ENCODE measurements around the gene SERTAD3. TPM values are rescaled to one million over a fixed set of nuclear protein-coding genes. Genes with fewer than 3 reads are reported as not detected.
"Not testable (repeated sequence)": the region's sequence is repeated elsewhere in the genome, so short reads cannot be mapped to it uniquely, and the experiment has no call there.

SERTAD3 gene
- total RNA-seq, 3 donors from 2014 or later, result 17.3 to 28.1 (median 25.2) TPM

DNA sequence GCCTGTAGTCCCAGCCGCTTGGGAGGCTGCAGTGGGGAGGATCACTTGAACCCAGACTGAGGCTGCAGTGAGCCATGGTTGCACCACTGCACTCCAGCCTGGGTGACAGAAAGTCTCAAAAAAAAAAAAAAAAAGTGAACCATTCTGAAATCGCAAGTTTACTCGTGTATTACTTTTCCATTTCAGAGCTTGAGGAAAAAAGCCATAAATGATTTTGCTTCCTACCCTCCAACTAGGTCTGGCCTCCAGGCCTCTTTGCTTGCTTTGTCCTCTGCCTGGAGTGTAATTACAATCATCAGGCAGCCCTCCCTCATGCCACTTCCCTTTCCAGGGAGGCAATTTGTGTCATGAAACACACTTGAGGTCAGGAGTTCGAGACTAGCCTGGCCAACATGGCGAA lies 12.9 kb upstream of the SERTAD3 start:
- H3K9me3 ChIP-seq, result no peaks in the 10 kb centered on the region
- intact Hi-C loops (cut with DNase I; ENCODE audit: low total_unique reads), result no loop called here
- H3K27ac ChIP-seq, result no peak overlapping the region
- no peak overlapping the region for H3K4me3 ChIP-seq
- H3K4me1 ChIP-seq, result no peaks in the 10 kb centered on the region
- no peaks in the 10 kb centered on the region for H3K27me3 ChIP-seq
- H3K36me3 ChIP-seq, result no peaks in the 10 kb centered on the region
- DNase-seq (ENCODE audit: low spot score in 2 of 2), result no peak
- TF ChIP-seq, protein P1, sequence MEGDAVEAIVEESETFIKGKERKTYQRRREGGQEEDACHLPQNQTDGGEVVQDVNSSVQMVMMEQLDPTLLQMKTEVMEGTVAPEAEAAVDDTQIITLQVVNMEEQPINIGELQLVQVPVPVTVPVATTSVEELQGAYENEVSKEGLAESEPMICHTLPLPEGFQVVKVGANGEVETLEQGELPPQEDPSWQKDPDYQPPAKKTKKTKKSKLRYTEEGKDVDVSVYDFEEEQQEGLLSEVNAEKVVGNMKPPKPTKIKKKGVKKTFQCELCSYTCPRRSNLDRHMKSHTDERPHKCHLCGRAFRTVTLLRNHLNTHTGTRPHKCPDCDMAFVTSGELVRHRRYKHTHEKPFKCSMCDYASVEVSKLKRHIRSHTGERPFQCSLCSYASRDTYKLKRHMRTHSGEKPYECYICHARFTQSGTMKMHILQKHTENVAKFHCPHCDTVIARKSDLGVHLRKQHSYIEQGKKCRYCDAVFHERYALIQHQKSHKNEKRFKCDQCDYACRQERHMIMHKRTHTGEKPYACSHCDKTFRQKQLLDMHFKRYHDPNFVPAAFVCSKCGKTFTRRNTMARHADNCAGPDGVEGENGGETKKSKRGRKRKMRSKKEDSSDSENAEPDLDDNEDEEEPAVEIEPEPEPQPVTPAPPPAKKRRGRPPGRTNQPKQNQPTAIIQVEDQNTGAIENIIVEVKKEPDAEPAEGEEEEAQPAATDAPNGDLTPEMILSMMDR (IDR thresholded peaks at IDR 0.05), result no peak
- TF ChIP-seq POLR2AphosphoS5 (IDR thresholded peaks at IDR 0.05), result no peak
- TF ChIP-seq POLR2A (IDR thresholded peaks at IDR 0.05), result no peak

DNA sequence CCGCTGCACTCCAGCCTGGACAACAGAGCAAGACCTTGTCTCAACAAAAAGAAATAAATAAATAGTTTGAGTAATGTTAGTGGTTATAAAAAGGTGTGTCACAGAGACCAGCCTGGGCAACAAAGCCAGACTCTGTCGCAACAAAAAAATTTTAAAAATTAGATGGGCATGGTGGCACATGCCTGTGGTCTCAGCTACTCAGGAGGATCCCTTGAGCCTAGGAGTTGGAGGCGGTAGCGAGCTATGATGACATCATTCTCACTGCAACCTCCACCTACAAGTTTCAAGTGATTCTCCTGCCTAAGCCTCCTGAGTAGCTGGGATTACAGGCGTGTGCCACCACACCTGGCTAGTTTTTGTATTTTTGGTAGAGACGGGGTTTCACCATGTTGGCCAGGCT lies 9.8 kb upstream of the SERTAD3 start:
- DNase-seq (ENCODE audit: low spot score in 2 of 2); H3K4me3 ChIP-seq; H3K4me1 ChIP-seq; H3K27me3 ChIP-seq; H3K36me3 ChIP-seq; intact Hi-C loops (cut with DNase I; ENCODE audit: low total_unique reads); H3K27ac ChIP-seq; H3K9me3 ChIP-seq: not testable (repeated sequence)

DNA sequence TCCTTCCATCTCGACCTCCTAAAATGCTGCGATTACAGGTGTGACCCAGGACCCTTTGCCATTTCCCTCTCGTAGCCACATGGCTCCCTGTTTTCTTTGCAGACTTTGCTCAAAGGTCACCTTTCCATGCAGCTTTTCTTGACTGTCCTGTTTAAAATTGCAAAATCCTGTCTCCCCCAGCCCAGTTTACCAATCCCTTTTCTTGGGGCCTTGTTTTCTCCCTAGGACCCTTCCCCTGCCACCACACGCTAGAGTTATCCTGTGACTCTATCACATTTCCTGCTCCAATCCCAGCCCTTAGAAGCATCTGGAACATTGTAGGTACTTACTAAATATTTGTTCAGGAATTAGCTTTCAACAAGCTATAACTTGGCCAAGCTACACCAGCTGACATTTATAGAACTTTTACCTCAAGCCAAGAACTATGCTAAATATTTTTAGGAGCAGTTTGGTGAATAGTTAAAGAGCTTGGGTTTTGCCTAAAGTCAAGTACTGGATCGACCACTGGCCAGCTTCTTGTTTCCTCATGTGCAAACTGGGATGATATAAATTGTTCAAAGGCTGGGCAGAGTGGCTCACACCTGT lies 9.1 kb upstream of the SERTAD3 start:
- Histone ChIP-seq H3K36me3 (no peaks in the 10 kb centered on the region), H3K4me1 (no peaks in the 10 kb centered on the region), H3K9me3 (no peaks in the 10 kb centered on the region), H3K4me3 (no peak overlapping the region), H3K27me3 (no peaks in the 10 kb centered on the region), H3K27ac (no peak overlapping the region)
- intact Hi-C loops (cut with DNase I; ENCODE audit: low total_unique reads), result no loop called here
- DNase-seq (ENCODE audit: low spot score in 2 of 2), result no peak
- TF ChIP-seq POLR2A (IDR thresholded peaks at IDR 0.05) (no peak), POLR2AphosphoS5 (IDR thresholded peaks at IDR 0.05) (no peak)
- TF ChIP-seq, protein P1 (IDR thresholded peaks at IDR 0.05), result no peak

DNA sequence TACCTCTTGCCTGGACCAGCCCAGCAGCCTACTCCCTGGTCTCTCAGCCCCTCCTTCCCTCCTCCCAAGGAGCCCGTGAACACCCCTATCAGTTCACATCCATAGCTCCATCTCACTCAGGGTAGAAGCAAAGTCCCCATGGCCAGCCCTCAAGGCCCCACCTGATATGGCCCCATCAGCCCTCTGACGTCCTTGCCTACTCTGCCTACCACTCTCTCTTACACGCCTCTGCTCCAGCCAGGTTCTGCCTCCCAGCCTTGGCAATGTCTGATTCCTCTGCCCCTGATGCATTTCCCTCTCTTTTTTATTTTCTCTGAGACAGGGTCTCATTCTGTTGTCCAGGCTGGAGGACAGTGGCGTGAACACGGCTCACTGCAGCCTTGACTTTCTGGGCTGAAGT lies 7.9 kb upstream of the SERTAD3 start:
- intact Hi-C loops (cut with DNase I; ENCODE audit: low total_unique reads), result no loop called here
- Histone ChIP-seq H3K36me3 (no peaks in the 10 kb centered on the region), H3K4me1 (no peaks in the 10 kb centered on the region), H3K4me3 (no peak overlapping the region), H3K27ac (no peak overlapping the region), H3K9me3 (no peaks in the 10 kb centered on the region), H3K27me3 (no peaks in the 10 kb centered on the region)
- no peak for DNase-seq (ENCODE audit: low spot score in 2 of 2)
- TF ChIP-seq POLR2AphosphoS5 (IDR thresholded peaks at IDR 0.05), result no peak
- TF ChIP-seq, protein P1 (IDR thresholded peaks at IDR 0.05), result no peak
- TF ChIP-seq POLR2A (IDR thresholded peaks at IDR 0.05), result no peak

DNA sequence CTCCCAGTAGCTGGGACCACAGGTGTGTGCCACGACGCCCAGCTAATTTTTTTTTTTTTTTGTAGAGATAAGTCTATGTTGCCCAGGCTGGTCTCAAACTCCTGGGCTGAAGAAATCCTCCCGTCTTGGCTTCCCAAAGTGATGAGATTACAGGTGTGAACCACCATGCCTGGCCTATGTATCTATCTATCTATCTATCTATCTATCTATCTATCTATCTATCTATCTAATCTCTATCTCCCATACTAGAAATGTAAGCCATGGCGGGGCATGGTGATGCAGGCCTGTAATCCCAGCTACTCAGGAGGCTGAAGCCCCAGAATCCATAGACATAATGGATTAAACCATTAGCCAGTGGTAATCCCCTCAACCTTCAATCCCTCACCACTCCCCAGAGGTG lies 6.5 kb upstream of the SERTAD3 start:
- intact Hi-C loops (cut with DNase I; ENCODE audit: low total_unique reads), result no loop called here
- Histone ChIP-seq H3K9me3 (no peaks in the 10 kb centered on the region), H3K4me1 (peaks cover 0 to 5% of the 10 kb centered on the region in 2 donors), H3K4me3 (no peak overlapping the region), H3K36me3 (no peaks in the 10 kb centered on the region), H3K27ac (no peak overlapping the region), H3K27me3 (no peaks in the 10 kb centered on the region)
- TF ChIP-seq POLR2AphosphoS5 (IDR thresholded peaks at IDR 0.05), result no peak
- no peak for TF ChIP-seq POLR2A (IDR thresholded peaks at IDR 0.05)
- TF ChIP-seq, protein P1 (IDR thresholded peaks at IDR 0.05), result no peak
- no peak for DNase-seq (ENCODE audit: low spot score in 2 of 2)

DNA sequence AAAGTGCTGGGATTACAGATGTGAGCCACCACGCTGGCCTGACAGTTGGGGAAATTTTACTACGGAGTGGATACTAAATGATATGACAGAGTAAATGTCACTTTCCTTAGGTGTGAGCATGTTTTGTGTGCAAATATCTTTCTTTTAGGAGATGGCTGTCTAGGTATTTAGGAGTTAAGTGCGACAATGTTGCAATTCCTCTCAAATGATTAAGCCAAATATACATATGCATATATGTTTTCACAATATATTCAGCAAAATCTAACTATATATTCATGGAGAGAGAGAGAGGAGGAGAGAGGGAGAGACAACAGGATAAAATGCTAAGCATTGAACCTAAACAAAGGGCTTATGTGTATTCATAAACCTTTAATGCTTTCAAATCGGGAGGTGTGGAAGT lies 5.4 kb upstream of the SERTAD3 start:
- no peaks in the 10 kb centered on the region for H3K36me3 ChIP-seq
- no peaks in the 10 kb centered on the region for H3K9me3 ChIP-seq
- peaks cover 0 to 5% of the 10 kb centered on the region in 2 donors for H3K4me1 ChIP-seq
- no peak overlapping the region for H3K4me3 ChIP-seq
- TF ChIP-seq POLR2AphosphoS5 (IDR thresholded peaks at IDR 0.05), result no peak
- TF ChIP-seq, protein P1 (IDR thresholded peaks at IDR 0.05), result no peak
- TF ChIP-seq POLR2A (IDR thresholded peaks at IDR 0.05), result no peak
- intact Hi-C loops (cut with DNase I; ENCODE audit: low total_unique reads), result no loop called here
- DNase-seq (ENCODE audit: low spot score in 2 of 2), result no peak
- no peaks in the 10 kb centered on the region for H3K27me3 ChIP-seq
- no peak overlapping the region for H3K27ac ChIP-seq
